Right renal pelvis (tissue), 4 donors: Measurements from ENCODE around the gene NINJ1. TPM values are rescaled to one million over a fixed set of nuclear protein-coding genes. Genes with fewer than 3 reads are reported as not detected.
"Not testable (repeated sequence)": the region's sequence is repeated elsewhere in the genome, so short reads cannot be mapped to it uniquely, and the experiment has no call there.

Source experiments
- DNase-seq, 4 donors: peaks; one replicate each; pipeline ENCODE4 v3.0.0-alpha.2; 2013; ENCODE audit warnings: low read depth in 4 of 4, low spot score in 3 of 4, missing footprints in 1 of 4
- polyA plus RNA-seq, 4 donors: library from polyadenylated mRNA; unstranded; fragments of 120-200 nt; gene quantifications; one replicate each; pipeline ENCODE4 v1.2.1, GENCODE V29; 2013; ENCODE audit not compliant: insufficient read length in 4 of 4

NINJ1 gene
- polyA plus RNA-seq, 4 donors = 43.9 to 57.7 (median 44.8) TPM

- DNase-seq = no peak
Measured at GRCh38 chr9:93161786-93162562, 27.9 kb upstream of the NINJ1 start.

- DNase-seq = peak; percentile 67 to 78 (median 71)
Measured at GRCh38 chr9:93159601-93160471, 25.8 kb upstream of the NINJ1 start.

GRCh38 chr9:93156475-93157008 is 22.5 kb upstream of the NINJ1 start:
- no peak for DNase-seq

GRCh38 chr9:93155716-93156474 is 21.8 kb upstream of the NINJ1 start:
- no peak for DNase-seq

GRCh38 chr9:93154293-93154903 is 20.3 kb upstream of the NINJ1 start:
- no peak for DNase-seq

GRCh38 chr9:93151097-93151784 is 17.2 kb upstream of the NINJ1 start:
- no peak for DNase-seq

- no peak for DNase-seq
Measured at GRCh38 chr9:93149361-93149760, 15.3 kb upstream of the NINJ1 start.

GRCh38 chr9:93148721-93149120 is 14.7 kb upstream of the NINJ1 start:
- DNase-seq = no peak

GRCh38 chr9:93147632-93148031 is 13.6 kb upstream of the NINJ1 start:
- no peak for DNase-seq

- not testable (repeated sequence) for DNase-seq
Measured at GRCh38 chr9:93146696-93147095, 12.6 kb upstream of the NINJ1 start.

GRCh38 chr9:93143830-93144530 is 9.9 kb upstream of the NINJ1 start:
- no peak for DNase-seq

GRCh38 chr9:93141771-93142483 is 7.9 kb upstream of the NINJ1 start:
- DNase-seq = no peak

GRCh38 chr9:93139365-93140182 is 5.5 kb upstream of the NINJ1 start:
- no peak for DNase-seq

GRCh38 chr9:93138171-93138764 is 4.2 kb upstream of the NINJ1 start:
- DNase-seq = no peak

- DNase-seq = no peak
Measured at GRCh38 chr9:93137362-93137761, 3.3 kb upstream of the NINJ1 start.

GRCh38 chr9:93136011-93136440 is 2.0 kb upstream of the NINJ1 start:
- DNase-seq = no peak
